Activated B cell treated with CpG ODN at 0.5 μM for 24 hours (primary cell): Measurements from ENCODE around the gene CLDN20. TPM values are rescaled to one million over a fixed set of nuclear protein-coding genes. Genes with fewer than 3 reads are reported as not detected.

ENCODE experiments used
- ATAC-seq: fragments of 200-7000 bp; cut with Tn5 transposase; one replicate; pipeline ENCODE4 v1.10.0; 2021; ENCODE audit warnings: low read depth, mild to moderate bottlenecking, moderate library complexity
- CTCF ChIA-PET: fragments of 350-600 bp; sonication (Branson Sonifier 250); formaldehyde crosslinking; loops from one replicate; lab custom pipeline; 2021; ENCODE audit warnings: antibody characterized with exemption; lab: Charles Lee
- POLR2A ChIA-PET: fragments of 350-600 bp; sonication (Branson Sonifier 250); formaldehyde crosslinking; loops from one replicate; lab custom pipeline; 2021; ENCODE audit warnings: antibody characterized with exemption; lab: Charles Lee
- DNase-seq: peaks from one replicate; pipeline ENCODE4 v3.0.0; 2022
- H3K27ac Mint-ChIP-seq: one replicate; pipeline ENCODE4 v1.8.0; 2020; ENCODE audit warnings: mixed read lengths
- H3K27me3 Mint-ChIP-seq: one replicate; pipeline ENCODE4 v1.8.0; 2021; ENCODE audit warnings: mixed read lengths
- H3K36me3 Mint-ChIP-seq: one replicate; pipeline ENCODE4 v1.8.0; 2021; ENCODE audit warnings: low read depth, mixed read lengths
- H3K4me1 Mint-ChIP-seq: one replicate; pipeline ENCODE4 v1.8.0; 2021; ENCODE audit warnings: mixed read lengths
- H3K4me3 Mint-ChIP-seq: one replicate; pipeline ENCODE4 v1.8.0; 2020; ENCODE audit warnings: mild to moderate bottlenecking, mixed read lengths
- H3K9me3 Mint-ChIP-seq: one replicate; pipeline ENCODE4 v1.8.0; 2020; ENCODE audit warnings: mixed read lengths
- CTCF ChIP-seq: fragments of 200-600 bp; IDR thresholded peaks from one replicate; pipeline ENCODE4 v1.8.0; 2022; ENCODE audit warnings: antibody characterized with exemption, mild to moderate bottlenecking
- intact Hi-C: fragments of 100-400 bp; cut with micrococcal nuclease; formaldehyde crosslinking; loops from one replicate; pipeline ENCODE4 v1.15.1; 2024
- total RNA-seq: library from RNA; stranded (reverse); gene quantifications from 2 replicates; pipeline ENCODE4 v1.2.3, GENCODE V29; 2022

The CLDN20 gene
- total RNA-seq, 1 donor from 2014 or later = not detected

- H3K4me1 Mint-ChIP-seq = no peaks in the 10 kb centered on the region
- intact Hi-C loops = no loop called here
- H3K9me3 Mint-ChIP-seq = no peaks in the 10 kb centered on the region
- no peak for ATAC-seq
- no peak for TF ChIP-seq CTCF
- DNase-seq = no peak
- H3K27ac Mint-ChIP-seq = no peak overlapping the region
- H3K27me3 Mint-ChIP-seq = no peaks in the 10 kb centered on the region
- H3K36me3 Mint-ChIP-seq = no peaks in the 10 kb centered on the region
- CTCF ChIA-PET = no interaction called here
- POLR2A ChIA-PET = no interaction called here
- H3K4me3 Mint-ChIP-seq = no peak overlapping the region
These were observed 43.9 kb upstream of the CLDN20 start for GRCh38 chr6:155219858-155220301.

- H3K4me3 Mint-ChIP-seq = no peak overlapping the region
- TF ChIP-seq CTCF = no peak
- ChIA-PET POLR2A (interaction anchor here (0.7 kb wide), 1 partner anchor 22 kb away, joined by 8 read pairs; no protein-coding TSS in a partner anchor), CTCF (no interaction called here)
- no peak overlapping the region for H3K27ac Mint-ChIP-seq
- no peaks in the 10 kb centered on the region for H3K36me3 Mint-ChIP-seq
- H3K4me1 Mint-ChIP-seq = no peaks in the 10 kb centered on the region
- ATAC-seq (no peak), DNase-seq (no peak)
- no peaks in the 10 kb centered on the region for H3K9me3 Mint-ChIP-seq
- intact Hi-C loops = no loop called here
- no peaks in the 10 kb centered on the region for H3K27me3 Mint-ChIP-seq
These were observed 42.7 kb upstream of the CLDN20 start for GRCh38 chr6:155221086-155221485.

- Mint-ChIP-seq H3K27me3 (no peaks in the 10 kb centered on the region), H3K4me1 (no peaks in the 10 kb centered on the region), H3K27ac (no peak overlapping the region), H3K9me3 (no peaks in the 10 kb centered on the region), H3K4me3 (no peak overlapping the region), H3K36me3 (no peaks in the 10 kb centered on the region)
- CTCF ChIA-PET = interaction anchor here (1.6 kb wide), 1 partner anchor 547 kb away, joined by 3 read pairs; no protein-coding TSS in a partner anchor
- POLR2A ChIA-PET = no interaction called here
- no peak for ATAC-seq
- intact Hi-C loops = no loop called here
- TF ChIP-seq CTCF = no peak
- no peak for DNase-seq
These were observed 41.3 kb upstream of the CLDN20 start for GRCh38 chr6:155222506-155222905.

DNA sequence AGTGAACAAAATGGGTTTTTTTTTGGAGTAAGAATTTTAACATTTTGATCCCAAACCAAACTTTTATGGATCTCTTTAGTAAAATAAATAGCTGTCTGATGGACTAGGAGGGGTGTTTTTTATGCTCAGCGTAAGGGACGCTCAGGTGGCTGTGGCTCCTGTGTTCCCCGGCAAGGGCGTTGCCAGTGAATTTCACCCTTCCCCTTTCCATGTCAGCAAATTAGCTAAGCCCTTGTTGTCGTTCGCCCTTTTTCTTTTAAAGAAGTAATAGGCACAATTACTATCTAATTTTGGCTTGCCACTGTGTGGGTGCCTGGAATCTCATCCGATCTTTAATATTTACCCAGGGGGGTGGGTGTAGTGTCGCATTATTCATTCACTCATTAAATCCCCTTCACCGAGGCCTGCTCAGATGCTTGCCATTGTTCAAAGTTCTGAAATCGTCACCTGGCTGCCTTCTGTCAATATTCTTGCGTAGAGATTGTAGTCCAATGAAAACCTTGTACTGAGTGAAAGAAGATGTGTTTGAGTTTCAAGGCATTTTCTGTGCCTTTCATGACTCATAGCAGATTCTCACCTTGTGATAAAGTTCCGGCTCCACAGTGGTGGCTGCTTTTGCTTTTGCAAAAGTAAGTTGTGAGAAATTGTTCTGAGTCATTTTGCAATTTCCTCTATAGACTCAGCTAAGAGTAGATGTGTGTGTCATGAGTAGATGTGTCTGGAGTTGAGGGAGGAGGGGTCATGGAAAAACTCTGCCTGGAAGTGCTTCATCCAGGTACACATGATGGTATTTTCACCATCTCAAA, 40.0 kb upstream of the CLDN20 start:
- no peaks in the 10 kb centered on the region for H3K36me3 Mint-ChIP-seq
- DNase-seq = no peak
- H3K4me3 Mint-ChIP-seq = no peak overlapping the region
- no peaks in the 10 kb centered on the region for H3K9me3 Mint-ChIP-seq
- H3K27me3 Mint-ChIP-seq = no peaks in the 10 kb centered on the region
- POLR2A ChIA-PET = no interaction called here
- H3K4me1 Mint-ChIP-seq = no peaks in the 10 kb centered on the region
- H3K27ac Mint-ChIP-seq = no peak overlapping the region
- TF ChIP-seq CTCF = no peak
- intact Hi-C loops = no loop called here
- peak; percentile 34 for ATAC-seq
- CTCF ChIA-PET = interaction anchor here (1.6 kb wide), 1 partner anchor 548 kb away, joined by 3 read pairs; no protein-coding TSS in a partner anchor

DNA sequence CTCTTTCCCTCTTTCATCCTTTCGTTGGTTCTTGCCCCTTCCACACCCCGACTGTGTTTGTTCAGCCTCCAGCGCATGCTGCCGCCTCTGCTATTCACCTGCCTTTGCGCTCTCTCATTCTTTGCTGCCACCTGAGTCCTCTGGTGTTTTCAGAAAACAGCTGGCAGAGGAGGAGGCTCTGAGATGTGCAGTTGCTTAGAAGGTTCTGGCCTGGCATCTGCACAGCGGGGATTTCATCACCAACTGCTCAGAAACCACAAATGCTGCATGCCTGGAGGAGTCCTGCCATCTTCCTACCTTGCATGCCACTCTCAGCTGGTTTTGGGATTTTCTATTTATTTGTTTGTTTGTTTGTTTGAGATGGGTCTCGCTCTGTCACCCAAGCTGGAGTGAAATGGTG, 39.2 kb upstream of the CLDN20 start:
- intact Hi-C loops = no loop called here
- DNase-seq = no peak
- no peak for ATAC-seq
- H3K27ac Mint-ChIP-seq = no peak overlapping the region
- TF ChIP-seq CTCF = no peak
- CTCF ChIA-PET = no interaction called here
- no peaks in the 10 kb centered on the region for H3K36me3 Mint-ChIP-seq
- no peaks in the 10 kb centered on the region for H3K9me3 Mint-ChIP-seq
- POLR2A ChIA-PET = no interaction called here
- H3K4me1 Mint-ChIP-seq = no peaks in the 10 kb centered on the region
- H3K27me3 Mint-ChIP-seq = no peaks in the 10 kb centered on the region
- no peak overlapping the region for H3K4me3 Mint-ChIP-seq
